SKM-1 treated with dmso at 0.1 percent for 144 hours (cell line): ENCODE data around the gene GRIP2.

ENCODE experiments used
- DNase-seq: peaks from one replicate; lab custom pipeline; 2025; ENCODE audit not compliant: unreplicated experiment; lab: John Stamatoyannopoulos, UW

GRIP2 gene

DNA sequence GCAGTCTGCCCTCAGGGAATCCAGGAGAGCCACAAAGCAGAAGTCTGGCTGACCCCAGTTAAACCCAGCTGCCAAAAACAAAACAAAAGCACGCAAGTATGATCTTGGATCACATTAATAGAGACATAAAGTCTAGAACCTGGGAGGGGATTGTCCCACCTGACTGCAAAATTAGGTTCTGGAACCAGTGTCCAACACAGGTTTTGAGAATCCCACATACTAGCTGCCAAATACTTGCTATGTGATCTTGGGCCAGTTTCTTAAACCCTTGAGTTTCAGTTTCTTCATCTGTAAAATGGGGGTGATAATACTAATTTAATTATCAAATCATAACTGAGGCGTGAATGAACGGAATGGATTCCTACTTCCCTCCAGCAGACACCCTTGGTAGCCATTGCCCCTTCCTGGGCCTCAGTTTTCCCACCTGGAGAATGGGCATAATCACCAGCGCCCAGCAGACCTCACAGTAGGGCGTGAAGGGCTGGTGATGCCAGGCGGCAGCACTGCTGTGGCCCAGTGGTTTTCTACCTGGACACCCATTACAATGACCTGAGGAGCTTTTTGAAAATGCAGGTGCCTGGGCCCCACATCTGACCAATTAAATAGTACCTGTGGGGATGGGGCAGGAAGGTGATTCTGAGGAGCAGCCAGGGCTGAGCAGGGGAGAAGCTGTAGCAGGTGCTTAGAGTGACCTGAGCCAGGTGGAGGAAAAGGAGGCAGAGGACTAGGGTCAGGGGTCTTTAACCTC lies 32.2 kb downstream of the GRIP2 start:
- no peak for DNase-seq

DNA sequence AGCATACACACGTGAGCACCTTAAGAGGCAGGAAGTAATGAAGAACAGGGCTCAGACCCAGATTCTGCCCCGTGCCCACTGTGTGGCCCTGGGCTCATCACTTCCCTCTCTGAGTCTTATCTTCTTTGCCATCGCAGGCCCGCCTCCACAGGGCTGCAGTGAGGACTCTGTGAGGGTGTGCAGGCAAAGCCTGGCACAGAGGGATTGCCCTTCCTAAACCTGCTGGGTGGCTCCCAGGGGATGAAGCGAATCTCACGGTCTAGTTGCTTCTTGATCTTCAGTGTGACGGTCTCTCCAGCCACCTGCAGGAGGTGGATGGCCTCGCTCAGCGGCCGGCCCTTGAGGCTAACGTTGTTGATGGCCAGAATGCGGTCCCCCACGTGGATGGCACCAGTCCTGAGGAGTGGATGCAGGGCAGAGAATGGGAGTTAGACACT lies 32.8 kb downstream of the GRIP2 start:
- DNase-seq = no peak

DNA sequence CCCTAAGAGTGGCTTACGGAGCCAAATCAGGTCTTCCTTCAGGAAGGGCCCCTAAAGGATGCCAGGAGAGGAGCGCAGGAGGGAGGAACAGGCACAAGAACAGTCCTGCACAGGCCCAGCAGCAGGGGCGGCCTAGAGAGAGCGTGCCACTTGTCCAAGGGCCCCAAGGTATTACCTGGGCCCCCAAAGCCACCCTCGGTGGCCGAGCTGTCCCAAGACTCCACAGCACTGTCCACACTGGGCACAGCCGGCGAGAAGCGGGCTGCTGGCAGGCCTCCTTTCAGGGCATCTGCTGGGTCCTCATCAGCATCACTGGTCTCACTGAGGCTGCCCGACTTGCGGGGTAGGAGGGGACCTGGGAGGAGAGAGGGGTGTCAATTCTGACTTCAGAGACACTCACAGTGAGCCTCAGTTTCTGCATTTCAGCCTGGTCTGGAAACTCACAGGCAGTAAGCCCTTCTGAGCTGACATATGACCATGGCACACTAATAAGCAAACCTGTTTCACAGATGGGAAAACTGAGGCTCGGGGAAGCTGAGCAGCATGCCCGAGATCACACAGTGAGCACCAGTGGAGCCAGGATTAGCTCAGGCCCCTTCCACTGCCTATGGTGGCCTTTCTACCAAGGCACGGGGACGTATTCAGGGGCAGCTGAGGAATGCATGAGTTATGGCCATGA lies 33.4 kb downstream of the GRIP2 start:
- no peak for DNase-seq

DNA sequence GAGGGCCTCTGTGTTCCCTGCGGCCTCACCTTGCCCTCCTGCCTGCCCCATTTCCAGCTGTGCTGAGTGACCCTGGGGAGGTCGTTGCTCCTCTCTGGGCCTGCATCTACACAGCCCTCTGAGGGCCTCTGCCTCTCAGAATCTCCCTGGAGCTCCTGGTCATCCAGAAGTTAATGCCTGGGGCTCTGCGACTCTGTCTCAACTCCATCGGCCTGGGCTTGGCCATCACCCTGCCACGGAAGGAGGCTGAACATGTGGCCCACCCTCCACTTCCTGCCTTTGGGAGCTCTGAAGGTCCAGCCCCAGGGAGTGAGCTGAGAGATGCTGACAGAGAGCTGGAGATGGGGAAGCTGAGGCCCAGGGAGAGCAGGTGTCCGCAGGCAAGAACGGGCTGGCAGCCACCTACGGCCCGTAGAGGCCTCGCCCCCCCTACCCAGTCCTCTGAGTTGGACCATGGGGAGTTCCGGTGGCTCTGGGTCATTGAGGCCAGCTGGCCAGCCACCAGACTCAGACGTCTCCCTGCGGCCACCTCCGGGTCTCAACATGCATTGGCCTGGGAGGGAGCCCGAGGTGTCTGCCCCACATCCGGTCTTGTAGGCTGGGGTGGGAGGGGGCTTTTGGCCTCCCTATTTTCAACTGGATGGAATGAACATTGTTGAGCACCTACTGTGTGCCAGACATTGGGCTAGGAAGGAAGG lies 34.2 kb downstream of the GRIP2 start:
- DNase-seq = no peak

DNA sequence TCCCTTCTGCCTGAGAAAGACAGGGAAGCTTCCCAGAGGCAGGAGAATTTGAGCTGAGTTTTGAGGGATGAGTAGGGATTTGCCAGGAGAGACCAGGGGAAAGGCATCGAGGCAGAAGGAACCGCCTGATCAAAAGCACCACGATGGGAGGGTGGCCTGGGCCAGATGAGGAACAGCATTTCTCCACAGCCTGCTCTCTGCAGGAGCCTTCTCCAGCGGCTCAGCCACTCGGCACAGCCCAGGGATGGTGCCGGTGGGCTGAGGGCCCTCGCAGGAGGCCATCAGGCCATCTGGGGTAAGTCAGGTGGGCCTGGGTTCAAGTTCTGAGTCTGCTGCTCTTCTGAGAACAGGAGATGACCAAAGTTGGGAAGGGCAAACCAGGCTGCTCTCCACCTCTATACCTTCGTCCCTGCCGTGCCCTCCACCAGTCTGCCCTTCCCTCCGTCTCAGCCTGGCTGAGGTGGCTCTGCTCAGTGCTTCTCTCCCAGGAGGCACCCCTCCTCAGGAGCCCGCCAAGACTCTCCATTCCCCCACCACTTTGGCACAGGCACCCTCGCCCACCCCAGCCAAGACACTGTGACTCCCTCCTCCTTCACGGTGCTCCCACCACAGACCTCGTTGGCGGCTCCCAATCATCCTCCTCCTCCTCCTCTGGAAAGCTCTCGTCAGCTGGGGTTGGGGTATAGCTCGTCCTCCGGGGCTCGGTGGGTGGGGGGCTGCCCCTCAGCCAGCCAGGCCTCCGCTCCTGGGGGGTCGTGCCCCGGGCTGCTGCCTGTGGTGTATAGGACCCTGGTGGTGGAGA lies 34.9 kb downstream of the GRIP2 start:
- no peak for DNase-seq

DNA sequence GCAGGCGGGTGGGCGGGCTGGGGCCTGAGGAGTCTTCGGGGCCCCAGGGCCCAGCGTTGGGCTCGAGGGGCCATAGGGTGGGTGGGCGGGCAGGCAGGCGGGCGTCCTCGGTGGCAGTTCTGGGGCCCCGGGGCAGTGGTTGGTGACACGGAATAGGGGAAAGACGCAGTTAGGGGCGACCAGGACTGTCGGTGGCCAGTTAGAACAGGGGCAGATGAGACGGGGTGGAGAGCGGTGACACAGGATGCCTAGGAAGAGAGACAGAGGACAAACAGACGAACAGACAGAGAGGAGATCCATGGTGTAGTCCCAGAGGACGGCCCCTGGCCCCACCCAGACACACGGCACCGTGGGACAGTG lies 36.5 kb downstream of the GRIP2 start:
- no peak for DNase-seq

DNA sequence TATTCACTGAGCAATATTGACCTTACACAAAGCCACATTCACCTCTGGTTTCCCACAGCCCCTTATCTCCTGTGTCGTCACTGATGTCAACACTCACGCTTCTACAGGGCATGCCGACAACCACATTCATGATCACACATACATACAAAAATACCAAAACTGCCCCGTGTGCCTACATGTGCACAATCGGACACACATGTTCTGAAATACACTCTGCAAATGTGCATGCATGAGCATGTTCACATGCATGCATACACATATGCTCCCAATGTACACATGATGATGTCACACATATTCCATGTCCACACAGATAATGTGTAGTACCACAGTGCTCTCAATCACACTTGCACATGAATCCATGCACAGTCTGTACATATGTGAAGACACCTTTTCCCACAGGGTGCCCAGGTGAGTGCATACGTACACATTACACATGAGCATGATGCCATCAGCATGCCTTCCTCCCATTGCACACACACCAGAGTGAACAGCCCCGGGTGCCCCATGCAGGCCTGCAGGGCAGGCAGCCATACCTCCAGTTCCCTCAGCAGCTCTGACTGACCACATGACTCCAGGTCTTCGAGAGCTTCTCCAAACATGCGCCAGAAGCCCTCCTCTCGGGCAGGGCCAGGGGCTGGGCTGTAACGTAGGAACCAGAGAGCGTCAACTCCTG lies 37.0 kb downstream of the GRIP2 start:
- DNase-seq = no peak

DNA sequence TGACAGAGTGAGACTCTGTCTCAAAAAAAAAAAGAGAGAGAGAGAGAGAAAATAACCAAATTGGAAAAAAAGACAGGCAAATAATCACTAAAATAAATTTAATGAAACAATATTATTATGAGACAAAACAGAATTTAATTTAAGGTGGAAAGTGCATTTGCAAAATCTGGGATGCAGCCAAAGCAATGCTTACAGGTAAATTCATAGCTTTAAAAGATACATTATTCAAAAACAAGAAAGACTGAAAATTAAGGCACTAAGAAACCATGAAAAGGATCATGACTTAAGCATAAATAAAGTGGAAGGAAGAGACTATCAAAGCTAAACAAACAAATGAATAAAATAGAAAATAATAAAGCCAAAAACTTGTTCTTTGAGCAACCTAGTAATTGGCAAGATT lies 37.7 kb downstream of the GRIP2 start:
- no peak for DNase-seq

DNA sequence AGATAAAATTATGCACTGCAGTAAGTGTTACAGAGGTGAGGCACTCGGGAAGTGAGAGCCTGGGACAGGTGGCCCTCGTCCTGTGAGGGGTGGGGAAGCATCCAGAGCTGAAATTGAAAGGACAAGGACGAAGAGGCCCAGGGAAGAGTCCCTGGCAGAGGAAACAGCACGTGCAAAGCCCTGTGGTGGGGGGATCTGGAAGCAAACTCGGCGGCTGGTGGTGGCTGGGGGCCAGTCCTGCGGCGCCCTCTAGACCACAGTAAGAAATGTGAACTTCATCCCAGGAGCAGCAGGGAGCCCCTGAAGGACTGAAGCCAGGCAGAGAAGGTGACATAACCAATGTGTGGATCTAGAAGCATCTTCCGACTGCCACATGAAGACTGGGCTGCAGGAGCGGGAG lies 42.8 kb downstream of the GRIP2 start:
- no peak for DNase-seq

DNA sequence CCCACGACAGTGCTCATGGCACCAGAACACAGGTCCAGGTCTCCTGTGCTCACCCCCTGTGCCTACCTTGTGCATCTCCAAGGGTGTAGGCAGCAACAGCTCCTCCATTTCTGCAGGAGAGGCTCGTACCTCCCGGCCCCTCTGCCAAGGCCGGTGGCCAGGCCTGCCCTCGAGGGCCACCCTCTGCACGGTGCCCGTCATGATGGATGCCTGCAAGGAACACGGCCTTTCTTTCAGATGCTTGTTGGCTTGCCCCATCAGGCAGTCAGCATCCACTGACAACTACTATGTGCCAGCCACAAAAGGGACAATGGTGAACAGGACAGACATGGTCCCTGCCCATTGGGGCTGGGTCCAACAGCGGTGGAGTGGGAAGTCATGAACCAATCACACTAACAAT lies 43.8 kb downstream of the GRIP2 start:
- DNase-seq = no peak

DNA sequence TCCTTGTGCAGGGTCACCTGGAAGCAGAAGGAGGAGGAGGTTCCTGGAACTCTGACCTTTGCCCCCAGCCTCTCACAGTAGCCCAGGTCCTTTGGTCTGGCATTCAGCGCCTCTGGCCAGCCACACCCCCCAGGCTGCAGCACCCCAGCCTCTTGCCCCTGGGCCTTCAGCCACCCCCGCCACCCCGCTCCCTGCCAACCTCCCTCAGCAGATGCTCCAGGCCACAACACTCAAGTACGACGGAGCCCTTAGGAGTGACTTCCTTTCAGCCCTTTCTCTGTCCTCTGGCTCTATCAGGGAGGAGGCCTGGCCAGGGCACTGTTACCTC lies 45.2 kb downstream of the GRIP2 start:
- DNase-seq = no peak

DNA sequence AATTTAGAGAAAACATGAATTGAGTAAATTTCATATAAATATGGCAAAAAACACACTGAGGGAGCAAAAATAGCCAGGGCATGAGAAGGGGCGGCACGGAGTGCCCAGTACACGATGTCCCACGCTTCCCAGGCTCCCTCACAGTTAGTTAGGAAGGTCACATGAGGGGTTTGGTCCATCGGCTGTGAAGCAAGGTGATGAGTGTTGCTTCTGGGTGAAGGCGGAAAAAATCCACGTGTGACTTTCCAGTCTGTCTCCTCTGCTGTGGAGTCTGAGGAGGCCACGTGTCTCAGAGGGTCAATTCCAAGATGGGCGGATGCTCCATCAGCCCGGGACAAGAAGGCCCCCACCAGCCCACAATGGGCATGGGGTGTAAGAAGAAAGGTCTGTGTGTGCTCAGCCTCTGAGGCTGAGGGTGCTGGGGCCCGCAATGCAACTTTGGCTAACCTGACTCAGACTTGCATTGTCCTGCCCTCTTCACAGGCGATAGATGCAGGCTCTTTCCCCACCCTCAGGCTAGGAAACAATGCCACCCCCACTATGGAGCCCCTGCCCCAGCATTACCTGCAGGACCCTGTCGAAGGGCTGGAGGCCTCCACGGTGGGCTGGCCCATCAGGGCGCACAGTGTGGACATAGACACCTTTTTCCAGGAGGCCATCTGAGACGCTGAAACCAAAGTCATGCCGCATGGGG lies 45.7 kb downstream of the GRIP2 start:
- no peak for DNase-seq

DNA sequence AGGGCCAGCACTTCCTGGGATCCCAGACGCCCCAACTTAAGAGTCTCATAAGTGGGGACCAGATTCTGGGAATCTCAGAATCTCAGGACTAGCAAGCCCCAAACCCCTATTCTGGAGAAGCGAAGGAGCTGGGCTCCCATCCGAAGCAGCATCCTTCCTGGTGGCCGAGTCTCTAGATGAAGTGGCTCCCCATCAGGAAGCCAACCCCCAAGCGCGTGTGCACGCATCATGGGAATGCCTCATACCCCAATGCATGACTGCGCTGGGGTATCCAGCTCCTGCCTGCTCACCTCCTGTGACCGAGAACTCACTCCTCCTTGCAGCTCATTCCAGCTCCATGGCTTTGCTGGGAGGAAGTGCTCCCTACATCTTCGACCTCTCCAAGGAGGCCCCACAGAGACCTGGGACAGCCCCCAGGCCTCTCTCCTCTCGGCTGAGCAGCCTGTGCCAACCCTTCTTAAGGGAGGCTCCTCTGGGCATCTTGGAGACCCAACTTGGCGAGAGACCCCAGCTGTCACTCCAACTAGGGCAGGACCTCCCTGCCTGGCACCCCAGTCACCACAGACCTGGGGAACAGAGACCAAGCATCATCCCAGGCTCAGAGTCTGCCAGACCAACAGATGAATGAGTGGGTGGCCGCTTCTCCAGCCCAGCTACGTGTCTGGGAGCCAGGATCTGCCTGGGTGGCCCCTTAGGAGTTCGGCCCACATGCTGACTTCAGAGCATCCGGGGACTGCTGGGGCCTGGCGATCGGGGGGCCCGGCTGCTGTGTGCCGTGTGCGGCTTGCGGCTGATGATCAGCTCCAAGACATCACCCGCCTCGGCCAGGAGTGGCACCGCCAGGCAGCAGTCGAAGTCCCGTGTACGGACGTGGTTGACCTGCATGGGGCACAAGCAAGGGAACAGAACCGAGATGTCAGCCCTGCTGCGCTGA lies 46.9 kb downstream of the GRIP2 start:
- DNase-seq = no peak

DNA sequence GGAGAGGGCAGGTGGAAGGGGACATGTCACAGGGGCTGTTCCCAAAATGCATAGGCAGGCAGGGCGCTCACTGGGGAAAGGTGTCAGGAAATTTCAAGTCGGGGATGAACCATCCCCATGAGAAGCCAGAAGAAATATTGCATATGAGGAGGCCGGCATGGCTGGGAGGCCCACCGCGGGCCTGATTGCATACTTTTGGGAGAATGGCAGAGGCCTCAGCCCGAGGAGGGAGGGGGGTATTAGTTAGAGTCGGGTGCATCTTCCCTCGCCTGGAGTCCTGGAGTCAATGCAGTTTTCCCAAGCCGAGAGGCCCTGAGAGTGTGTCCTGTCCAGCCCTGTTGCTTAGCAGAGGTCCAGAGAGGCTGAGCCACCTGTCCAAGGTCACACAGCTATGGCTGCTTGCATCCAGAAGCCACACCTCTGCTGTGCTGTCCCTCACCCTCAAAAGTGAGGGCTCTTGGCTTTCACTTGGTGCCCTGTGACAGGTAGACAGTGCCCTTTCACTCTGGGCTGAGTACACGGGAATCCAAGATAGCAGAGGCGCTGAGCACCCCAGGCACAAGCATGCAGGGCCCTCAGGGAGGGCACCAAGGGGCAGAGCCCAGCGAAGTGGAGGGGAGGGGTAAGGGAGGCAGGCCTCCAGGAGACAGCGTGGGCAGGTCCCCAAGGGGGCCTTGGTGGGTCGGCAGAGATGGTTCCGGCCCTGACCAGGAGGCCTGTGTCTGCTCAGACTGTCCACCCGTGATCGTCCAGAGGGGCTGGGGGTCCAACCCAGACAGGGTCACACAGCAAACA lies 48.5 kb downstream of the GRIP2 start:
- DNase-seq = no peak

DNA sequence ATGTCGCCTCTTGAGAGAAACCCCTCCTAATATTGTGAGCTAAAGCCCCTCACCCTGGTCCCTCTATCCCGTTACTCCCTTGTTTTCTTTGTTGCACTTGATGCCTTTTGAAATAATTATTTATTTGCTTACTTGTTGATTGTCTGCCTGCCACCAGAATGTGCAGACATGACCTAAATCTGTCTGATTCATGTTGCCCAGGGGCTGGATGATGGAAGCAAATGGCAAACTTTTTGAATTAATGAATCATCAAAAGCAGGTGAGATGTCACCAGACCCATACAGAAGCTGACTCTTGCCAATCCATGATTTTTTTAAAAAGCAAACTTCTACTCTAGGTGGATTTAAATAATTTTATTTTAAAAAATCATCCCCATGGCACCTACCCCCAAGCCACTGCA lies 49.3 kb downstream of the GRIP2 start:
- DNase-seq = no peak

DNA sequence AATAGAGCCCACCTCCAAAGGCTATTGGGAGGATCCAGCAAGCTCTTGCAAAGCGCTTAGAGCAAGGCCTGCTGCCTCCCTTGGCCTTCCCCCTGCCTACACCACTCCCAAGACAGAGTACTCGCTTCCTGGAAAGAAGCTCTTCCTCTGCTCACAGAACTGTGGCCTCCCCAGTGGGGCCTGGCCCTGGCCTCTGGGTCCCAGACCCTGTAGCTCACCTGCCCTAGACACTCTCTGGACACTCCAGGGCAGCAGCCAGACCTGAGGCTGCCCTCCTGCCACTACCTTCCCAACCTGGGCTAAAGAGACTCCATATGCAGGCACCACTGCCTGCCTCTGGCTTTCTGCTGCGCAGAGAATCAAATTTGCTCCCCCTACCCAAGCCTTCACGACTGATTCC lies 49.9 kb downstream of the GRIP2 start:
- no peak for DNase-seq

DNA sequence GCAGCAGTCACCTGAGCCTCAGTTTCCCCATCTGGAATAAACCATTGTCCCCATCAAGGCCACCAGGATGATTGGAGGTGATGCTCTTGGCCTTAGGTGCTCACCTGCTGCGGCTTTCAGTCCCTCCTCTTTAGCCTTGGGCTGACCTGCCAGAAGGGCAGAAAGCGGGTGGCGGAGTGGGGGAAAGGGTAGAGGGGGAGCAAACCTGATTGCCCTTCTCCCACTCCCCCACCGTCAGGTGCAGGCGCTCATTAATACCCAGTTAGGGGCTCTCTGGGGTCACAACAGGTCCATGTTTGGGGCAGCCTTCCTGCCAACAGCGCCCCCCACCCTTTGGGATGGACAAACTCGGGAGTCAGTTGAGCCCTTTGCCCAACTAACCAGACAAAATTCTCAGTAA lies 50.5 kb downstream of the GRIP2 start:
- no peak for DNase-seq

DNA sequence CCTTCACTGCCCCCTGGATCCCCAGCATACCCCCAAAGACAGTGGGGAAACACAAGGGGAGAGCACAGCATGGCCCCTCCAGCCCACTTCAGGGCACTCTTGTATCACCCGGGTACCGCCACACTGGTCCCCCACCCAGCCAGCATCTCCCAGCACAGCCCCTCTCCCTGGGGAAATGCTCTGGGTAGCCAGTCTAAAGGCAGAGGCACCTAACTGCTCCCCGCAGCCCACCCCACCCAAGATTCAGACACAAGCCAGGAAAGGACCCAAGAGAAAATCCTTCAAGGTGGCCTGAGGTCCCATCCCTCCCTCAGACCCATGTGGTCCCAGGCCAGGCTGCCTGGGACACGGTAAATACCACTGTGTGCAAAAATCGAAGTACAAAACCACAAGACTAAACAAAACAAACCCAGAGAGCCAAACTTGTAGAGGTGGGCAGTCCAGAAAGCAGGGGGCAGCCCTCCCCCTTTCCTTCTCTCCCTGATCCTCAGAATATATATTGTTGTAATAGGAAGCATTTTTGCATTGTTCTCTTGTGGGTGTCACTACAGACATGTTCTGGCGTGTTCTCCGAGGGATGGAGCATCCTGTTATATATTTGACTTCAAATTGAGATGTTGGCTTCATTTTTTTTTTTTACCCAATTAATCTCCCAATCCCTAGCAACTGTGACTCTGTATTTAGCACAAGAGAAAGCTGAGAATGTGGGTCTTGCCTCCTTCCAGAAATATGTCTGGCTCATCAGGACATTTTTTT lies 51.7 kb downstream of the GRIP2 start:
- DNase-seq = no peak
